ENCODE results near the gene TFDP1. TPM values are rescaled to one million over a fixed set of nuclear protein-coding genes. Genes with fewer than 3 reads are reported as not detected.

TFDP1 gene
- total RNA-seq, 1 donor from 2014 or later = 54.4 TPM

- Histone ChIP-seq H3K4me3 (ENCODE audit: low read depth, low read length) (no peak overlapping the region), H3K36me3 (ENCODE audit: control insufficient read depth, insufficient read depth, low read length) (no peaks in the 10 kb centered on the region), H3K27me3 (ENCODE audit: control insufficient read depth, insufficient read depth, low read length) (peaks cover 16% of the 10 kb centered on the region)
- TF ChIP-seq CTCF (IDR thresholded peaks at IDR 0.05; ENCODE audit: insufficient read depth, low read length, poor library complexity, severe bottlenecking) = no peak
- no peak for DNase-seq (ENCODE audit: low read depth)
Measured at GRCh38 chr13:113667771-113668490, 83.4 kb downstream of the TFDP1 start.

GRCh38 chr13:113668491-113668971, 84.0 kb downstream of the TFDP1 start:
- TF ChIP-seq CTCF (IDR thresholded peaks at IDR 0.05; ENCODE audit: insufficient read depth, low read length, poor library complexity, severe bottlenecking) = no peak

GRCh38 chr13:113669231-113669754, 84.7 kb downstream of the TFDP1 start:
- no peak for TF ChIP-seq CTCF (IDR thresholded peaks at IDR 0.05; ENCODE audit: insufficient read depth, low read length, poor library complexity, severe bottlenecking)
- no peak for DNase-seq (ENCODE audit: low read depth)
- no peak overlapping the region for H3K4me3 ChIP-seq (ENCODE audit: low read depth, low read length)
- peaks cover 16% of the 10 kb centered on the region for H3K27me3 ChIP-seq (ENCODE audit: control insufficient read depth, insufficient read depth, low read length)
- H3K36me3 ChIP-seq (ENCODE audit: control insufficient read depth, insufficient read depth, low read length) = no peaks in the 10 kb centered on the region

More at GRCh38 chr13:113668491-113668971, 84.0 kb downstream of the TFDP1 start:
- Histone ChIP-seq H3K27me3 (ENCODE audit: control insufficient read depth, insufficient read depth, low read length) (peaks cover 16% of the 10 kb centered on the region), H3K4me3 (ENCODE audit: low read depth, low read length) (no peak overlapping the region), H3K36me3 (ENCODE audit: control insufficient read depth, insufficient read depth, low read length) (no peaks in the 10 kb centered on the region)
- DNase-seq (ENCODE audit: low read depth) = no peak

- Histone ChIP-seq H3K36me3 (ENCODE audit: control insufficient read depth, insufficient read depth, low read length) (no peaks in the 10 kb centered on the region), H3K4me3 (ENCODE audit: low read depth, low read length) (no peak overlapping the region), H3K27me3 (ENCODE audit: control insufficient read depth, insufficient read depth, low read length) (peaks cover 12% of the 10 kb centered on the region)
- TF ChIP-seq CTCF (IDR thresholded peaks at IDR 0.05; ENCODE audit: insufficient read depth, low read length, poor library complexity, severe bottlenecking) = no peak
- no peak for DNase-seq (ENCODE audit: low read depth)
Measured at GRCh38 chr13:113669755-113670341, 85.3 kb downstream of the TFDP1 start.

- no peak overlapping the region for H3K4me3 ChIP-seq (ENCODE audit: low read depth, low read length)
- peaks cover 6% of the 10 kb centered on the region for H3K27me3 ChIP-seq (ENCODE audit: control insufficient read depth, insufficient read depth, low read length)
- TF ChIP-seq CTCF (IDR thresholded peaks at IDR 0.05; ENCODE audit: insufficient read depth, low read length, poor library complexity, severe bottlenecking) = no peak
- H3K36me3 ChIP-seq (ENCODE audit: control insufficient read depth, insufficient read depth, low read length) = no peaks in the 10 kb centered on the region
- DNase-seq (ENCODE audit: low read depth) = no peak
Measured at GRCh38 chr13:113670541-113670940, 86.0 kb downstream of the TFDP1 start.

All from kidney epithelial cell (primary cell).